ENCODE data around the gene BRAF. TPM values are rescaled to one million over a fixed set of nuclear protein-coding genes. Genes with fewer than 3 reads are reported as not detected.
"Not testable (repeated sequence)": the region's sequence is repeated elsewhere in the genome, so short reads cannot be mapped to it uniquely, and the experiment has no call there.

BRAF gene
- total and polyA plus RNA-seq, 4 donors: 4.1 to 55.5 (median 29.9) TPM

- Histone ChIP-seq H3K27ac (ENCODE audit: low read depth in 1 of 2, low read length in 2 of 2) (peak overlapping the region; percentile 33 to 90), H3K27me3 (ENCODE audit: control insufficient read depth in 1 of 2, insufficient read depth in 2 of 2, low read length in 1 of 2) (no peaks in the 10 kb centered on the region), H3K36me3 (ENCODE audit: control insufficient read depth in 1 of 2, insufficient read depth in 2 of 2, low read length in 1 of 2) (no peaks in the 10 kb centered on the region), H3K9me3 (ENCODE audit: control insufficient read depth, low read length) (no peaks in the 10 kb centered on the region), H3K4me3 (ENCODE audit: low read length in 2 of 2) (peak overlapping the region; percentile 93 to 99), H3K4me1 (ENCODE audit: control insufficient read depth in 1 of 2, insufficient read depth in 2 of 2, low read length in 2 of 2) (no peaks in the 10 kb centered on the region)
- DNase-seq (no peak), ATAC-seq (ENCODE audit: low FRiP score) (no peak)
- WGBS, 2 donors: 2 to 3% methylated on average over 11 of the region's 11 CpGs
- intact Hi-C loops (cut with DNase I): loop anchor here (10.0 kb wide), 2 partner anchors 91 to 229 kb away; partner anchors contain the start of genes MRPS33 (in 1 of the 2) and NDUFB2 (in 1 of the 2)
Measured at GRCh38 chr7:140923358-140924006, 1.2 kb downstream of the BRAF start.

- 53 to 54% methylated on average over 2 of the region's 2 CpGs for WGBS, 2 donors
Measured at GRCh38 chr7:140922741-140923345, 1.9 kb downstream of the BRAF start.

GRCh38 chr7:140920745-140921144, 4.0 kb downstream of the BRAF start:
- Histone ChIP-seq H3K27ac (ENCODE audit: low read depth in 1 of 2, low read length in 2 of 2) (no peak overlapping the region), H3K4me3 (ENCODE audit: low read length in 2 of 2) (no peak overlapping the region), H3K9me3 (ENCODE audit: control insufficient read depth, low read length) (no peaks in the 10 kb centered on the region), H3K27me3 (ENCODE audit: control insufficient read depth in 1 of 2, insufficient read depth in 2 of 2, low read length in 1 of 2) (no peaks in the 10 kb centered on the region), H3K36me3 (ENCODE audit: control insufficient read depth in 1 of 2, insufficient read depth in 2 of 2, low read length in 1 of 2) (no peaks in the 10 kb centered on the region), H3K4me1 (ENCODE audit: control insufficient read depth in 1 of 2, insufficient read depth in 2 of 2, low read length in 2 of 2) (no peaks in the 10 kb centered on the region)
- DNase-seq (no peak), ATAC-seq (ENCODE audit: low FRiP score) (no peak)
- intact Hi-C loops (cut with DNase I): loop anchor here (10.0 kb wide), 2 partner anchors 94 to 226 kb away; partner anchors contain the start of genes MRPS33 (in 1 of the 2) and NDUFB2 (in 1 of the 2)
- 87 to 89% methylated on average over 1 of the region's 1 CpG for WGBS, 2 donors

More at GRCh38 chr7:140922741-140923345, 1.9 kb downstream of the BRAF start:
- H3K4me3 ChIP-seq (ENCODE audit: low read length in 2 of 2): peak overlapping the region in 1 of 2 donors; percentile 26
- DNase-seq (no peak), ATAC-seq (ENCODE audit: low FRiP score) (no peak)
- no peaks in the 10 kb centered on the region for H3K9me3 ChIP-seq (ENCODE audit: control insufficient read depth, low read length)
- intact Hi-C loops (cut with DNase I): loop anchor here (10.0 kb wide), 2 partner anchors 92 to 228 kb away; partner anchors contain the start of genes MRPS33 (in 1 of the 2) and NDUFB2 (in 1 of the 2)
- H3K36me3 ChIP-seq (ENCODE audit: control insufficient read depth in 1 of 2, insufficient read depth in 2 of 2, low read length in 1 of 2): no peaks in the 10 kb centered on the region
- no peaks in the 10 kb centered on the region for H3K4me1 ChIP-seq (ENCODE audit: control insufficient read depth in 1 of 2, insufficient read depth in 2 of 2, low read length in 2 of 2)
- no peaks in the 10 kb centered on the region for H3K27me3 ChIP-seq (ENCODE audit: control insufficient read depth in 1 of 2, insufficient read depth in 2 of 2, low read length in 1 of 2)
- no peak overlapping the region for H3K27ac ChIP-seq (ENCODE audit: low read depth in 1 of 2, low read length in 2 of 2)

- Histone ChIP-seq H3K9me3 (ENCODE audit: control insufficient read depth, low read length) (no peaks in the 10 kb centered on the region), H3K4me1 (ENCODE audit: control insufficient read depth in 1 of 2, insufficient read depth in 2 of 2, low read length in 2 of 2) (no peaks in the 10 kb centered on the region), H3K27ac (ENCODE audit: low read depth in 1 of 2, low read length in 2 of 2) (no peak overlapping the region), H3K36me3 (ENCODE audit: control insufficient read depth in 1 of 2, insufficient read depth in 2 of 2, low read length in 1 of 2) (no peaks in the 10 kb centered on the region), H3K4me3 (ENCODE audit: low read length in 2 of 2) (no peak overlapping the region), H3K27me3 (ENCODE audit: control insufficient read depth in 1 of 2, insufficient read depth in 2 of 2, low read length in 1 of 2) (no peaks in the 10 kb centered on the region)
- 97 to 98% methylated on average over 6 of the region's 6 CpGs for WGBS, 2 donors
- DNase-seq (no peak), ATAC-seq (ENCODE audit: low FRiP score) (no peak)
- intact Hi-C loops (cut with DNase I): no loop called here
Measured at GRCh38 chr7:140918236-140918635, 6.5 kb downstream of the BRAF start.

GRCh38 chr7:140917258-140917657, 7.5 kb downstream of the BRAF start:
- DNase-seq (no peak), ATAC-seq (ENCODE audit: low FRiP score) (no peak)
- Histone ChIP-seq H3K27ac (ENCODE audit: low read depth in 1 of 2, low read length in 2 of 2) (no peak overlapping the region), H3K27me3 (ENCODE audit: control insufficient read depth in 1 of 2, insufficient read depth in 2 of 2, low read length in 1 of 2) (no peaks in the 10 kb centered on the region), H3K9me3 (ENCODE audit: control insufficient read depth, low read length) (no peaks in the 10 kb centered on the region), H3K4me3 (ENCODE audit: low read length in 2 of 2) (no peak overlapping the region), H3K4me1 (ENCODE audit: control insufficient read depth in 1 of 2, insufficient read depth in 2 of 2, low read length in 2 of 2) (no peaks in the 10 kb centered on the region), H3K36me3 (ENCODE audit: control insufficient read depth in 1 of 2, insufficient read depth in 2 of 2, low read length in 1 of 2) (no peaks in the 10 kb centered on the region)
- intact Hi-C loops (cut with DNase I): no loop called here
- 96 to 97% methylated on average over 1 of the region's 1 CpG for WGBS, 2 donors

GRCh38 chr7:140915935-140916555, 8.7 kb downstream of the BRAF start:
- ATAC-seq (ENCODE audit: low FRiP score) (no peak), DNase-seq (no peak)
- 94% methylated on average over 4 of the region's 4 CpGs for WGBS, 2 donors
- Histone ChIP-seq H3K36me3 (ENCODE audit: control insufficient read depth in 1 of 2, insufficient read depth in 2 of 2, low read length in 1 of 2) (no peaks in the 10 kb centered on the region), H3K27me3 (ENCODE audit: control insufficient read depth in 1 of 2, insufficient read depth in 2 of 2, low read length in 1 of 2) (no peaks in the 10 kb centered on the region), H3K9me3 (ENCODE audit: control insufficient read depth, low read length) (no peaks in the 10 kb centered on the region), H3K4me1 (ENCODE audit: control insufficient read depth in 1 of 2, insufficient read depth in 2 of 2, low read length in 2 of 2) (peaks cover 0 to 2% of the 10 kb centered on the region in 2 donors), H3K27ac (ENCODE audit: low read depth in 1 of 2, low read length in 2 of 2) (no peak overlapping the region), H3K4me3 (ENCODE audit: low read length in 2 of 2) (no peak overlapping the region)
- intact Hi-C loops (cut with DNase I): no loop called here

GRCh38 chr7:140914083-140914482, 10.6 kb downstream of the BRAF start:
- Histone ChIP-seq H3K36me3 (ENCODE audit: control insufficient read depth in 1 of 2, insufficient read depth in 2 of 2, low read length in 1 of 2) (no peaks in the 10 kb centered on the region), H3K9me3 (ENCODE audit: control insufficient read depth, low read length) (no peaks in the 10 kb centered on the region), H3K4me1 (ENCODE audit: control insufficient read depth in 1 of 2, insufficient read depth in 2 of 2, low read length in 2 of 2) (peaks cover 0 to 2% of the 10 kb centered on the region in 2 donors), H3K4me3 (ENCODE audit: low read length in 2 of 2) (no peak overlapping the region), H3K27me3 (ENCODE audit: control insufficient read depth in 1 of 2, insufficient read depth in 2 of 2, low read length in 1 of 2) (no peaks in the 10 kb centered on the region), H3K27ac (ENCODE audit: low read depth in 1 of 2, low read length in 2 of 2) (no peak overlapping the region)
- ATAC-seq (ENCODE audit: low FRiP score): no peak
- no peak for DNase-seq
- intact Hi-C loops (cut with DNase I): no loop called here

- WGBS, 2 donors: 94 to 96% methylated on average over 5 of the region's 5 CpGs
- H3K4me3 ChIP-seq (ENCODE audit: low read length in 2 of 2); ATAC-seq (ENCODE audit: low FRiP score); H3K27me3 ChIP-seq (ENCODE audit: control insufficient read depth in 1 of 2, insufficient read depth in 2 of 2, low read length in 1 of 2); intact Hi-C loops (cut with DNase I); H3K9me3 ChIP-seq (ENCODE audit: control insufficient read depth, low read length); DNase-seq; H3K36me3 ChIP-seq (ENCODE audit: control insufficient read depth in 1 of 2, insufficient read depth in 2 of 2, low read length in 1 of 2); H3K4me1 ChIP-seq (ENCODE audit: control insufficient read depth in 1 of 2, insufficient read depth in 2 of 2, low read length in 2 of 2); H3K27ac ChIP-seq (ENCODE audit: low read depth in 1 of 2, low read length in 2 of 2): not testable (repeated sequence)
Measured at GRCh38 chr7:140913596-140913928, 11.2 kb downstream of the BRAF start.

All from aorta (tissue), 5 donors.